PFSK-1 (cell line): ENCODE data around the gene FBXL7.

Source experiments
- FOXP2 ChIP-seq: optimal IDR thresholded peaks from 2 replicates; pipeline ENCODE3; 2011; ENCODE audit warnings: borderline replicate concordance, control low read depth, inconsistent platforms; ENCODE audit not compliant: insufficient read depth; ENCODE audit errors: extremely low read length, extremely low read depth
- POLR2AphosphoS5 ChIP-seq: IDR thresholded peaks from 2 replicates; pipeline ENCODE4 v1.6.1; 2012; ENCODE audit warnings: low read depth, mild to moderate bottlenecking, control low read depth, low read length, moderate library complexity
- SIN3A ChIP-seq: IDR thresholded peaks from 2 replicates; pipeline ENCODE4 v1.6.1; 2012; ENCODE audit warnings: mild to moderate bottlenecking, low read length, moderate library complexity, borderline replicate concordance; ENCODE audit not compliant: insufficient read depth
- TAF1 ChIP-seq: IDR thresholded peaks from 2 replicates; pipeline ENCODE4 v1.6.1; 2012; ENCODE audit warnings: low read length, control low read depth, borderline replicate concordance; ENCODE audit not compliant: insufficient read depth
- TF ChIP-seq, protein P1 (sequence below), 2 experiments: IDR thresholded peaks; 2 replicates each; pipeline versions ENCODE4 v1.6.1 to v1.8.0; 2011 to 2012; ENCODE audit warnings: low read depth in 2 of 2, low read length in 2 of 2, control low read depth in 1 of 2, inconsistent platforms in 1 of 2, mild to moderate bottlenecking in 1 of 2, moderate library complexity in 1 of 2; ENCODE audit not compliant: insufficient read depth in 1 of 2

The FBXL7 gene

DNA sequence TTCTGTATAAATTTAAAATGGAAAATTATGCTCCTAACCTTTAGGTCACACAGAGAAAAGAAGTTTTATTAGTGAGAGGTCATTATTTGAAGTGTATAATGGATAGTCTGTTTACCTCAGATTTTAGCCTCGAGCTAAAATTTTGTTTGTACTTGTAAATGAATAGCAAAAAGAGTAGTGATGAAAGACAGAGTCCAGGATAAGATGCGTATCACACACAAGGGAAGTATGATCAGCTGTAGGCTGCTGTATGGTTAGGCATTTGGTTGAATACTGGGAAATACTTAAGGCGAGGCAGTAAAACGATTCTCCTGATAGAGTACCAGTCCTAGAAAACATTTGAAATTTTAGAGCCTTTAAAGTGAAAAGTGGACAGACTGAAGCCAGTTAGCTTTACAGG lies 92.7 kb downstream of the FBXL7 start:
- TF ChIP-seq SIN3A (no peak), TAF1 (no peak), FOXP2 (no peak), POLR2AphosphoS5 (no peak)
- TF ChIP-seq, protein P1, sequence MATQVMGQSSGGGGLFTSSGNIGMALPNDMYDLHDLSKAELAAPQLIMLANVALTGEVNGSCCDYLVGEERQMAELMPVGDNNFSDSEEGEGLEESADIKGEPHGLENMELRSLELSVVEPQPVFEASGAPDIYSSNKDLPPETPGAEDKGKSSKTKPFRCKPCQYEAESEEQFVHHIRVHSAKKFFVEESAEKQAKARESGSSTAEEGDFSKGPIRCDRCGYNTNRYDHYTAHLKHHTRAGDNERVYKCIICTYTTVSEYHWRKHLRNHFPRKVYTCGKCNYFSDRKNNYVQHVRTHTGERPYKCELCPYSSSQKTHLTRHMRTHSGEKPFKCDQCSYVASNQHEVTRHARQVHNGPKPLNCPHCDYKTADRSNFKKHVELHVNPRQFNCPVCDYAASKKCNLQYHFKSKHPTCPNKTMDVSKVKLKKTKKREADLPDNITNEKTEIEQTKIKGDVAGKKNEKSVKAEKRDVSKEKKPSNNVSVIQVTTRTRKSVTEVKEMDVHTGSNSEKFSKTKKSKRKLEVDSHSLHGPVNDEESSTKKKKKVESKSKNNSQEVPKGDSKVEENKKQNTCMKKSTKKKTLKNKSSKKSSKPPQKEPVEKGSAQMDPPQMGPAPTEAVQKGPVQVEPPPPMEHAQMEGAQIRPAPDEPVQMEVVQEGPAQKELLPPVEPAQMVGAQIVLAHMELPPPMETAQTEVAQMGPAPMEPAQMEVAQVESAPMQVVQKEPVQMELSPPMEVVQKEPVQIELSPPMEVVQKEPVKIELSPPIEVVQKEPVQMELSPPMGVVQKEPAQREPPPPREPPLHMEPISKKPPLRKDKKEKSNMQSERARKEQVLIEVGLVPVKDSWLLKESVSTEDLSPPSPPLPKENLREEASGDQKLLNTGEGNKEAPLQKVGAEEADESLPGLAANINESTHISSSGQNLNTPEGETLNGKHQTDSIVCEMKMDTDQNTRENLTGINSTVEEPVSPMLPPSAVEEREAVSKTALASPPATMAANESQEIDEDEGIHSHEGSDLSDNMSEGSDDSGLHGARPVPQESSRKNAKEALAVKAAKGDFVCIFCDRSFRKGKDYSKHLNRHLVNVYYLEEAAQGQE (IDR thresholded peaks at IDR 0.05; ENCODE audit: insufficient read depth in 1 of 2, low read depth in 2 of 2, low read length in 2 of 2), result no peak

DNA sequence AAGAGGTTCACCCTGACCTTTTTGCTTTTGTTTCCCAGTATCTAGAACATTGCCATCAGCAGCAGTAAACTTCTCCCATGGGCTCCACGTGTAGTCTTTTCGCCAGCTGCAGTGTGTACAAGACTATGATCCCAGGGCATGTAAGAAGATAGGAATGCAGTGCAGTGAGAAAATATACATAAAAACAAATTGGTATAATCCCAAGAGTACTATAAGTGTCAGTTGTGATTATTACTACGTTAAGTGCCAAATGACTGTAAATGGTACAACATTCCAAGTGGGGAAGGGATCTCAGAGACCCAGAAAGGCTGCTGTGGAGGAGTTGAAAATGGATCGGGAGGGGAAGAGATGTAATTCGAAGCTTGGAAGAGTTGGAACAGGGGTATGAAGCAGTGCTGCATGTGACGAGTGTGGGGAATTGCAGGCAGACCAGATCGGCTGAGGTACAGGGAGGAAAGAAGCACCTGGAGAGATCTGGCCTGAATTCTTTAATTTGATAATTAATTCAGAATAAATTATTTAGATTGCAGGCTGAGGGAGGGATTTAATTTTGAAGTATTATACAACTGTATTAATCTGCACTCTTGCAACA lies 95.1 kb downstream of the FBXL7 start:
- no peak for TF ChIP-seq FOXP2
- TF ChIP-seq POLR2AphosphoS5, result no peak
- TF ChIP-seq TAF1, result no peak
- TF ChIP-seq, protein P1 (IDR thresholded peaks at IDR 0.05; ENCODE audit: insufficient read depth in 1 of 2, low read depth in 2 of 2, low read length in 2 of 2), result no peak
- no peak for TF ChIP-seq SIN3A

DNA sequence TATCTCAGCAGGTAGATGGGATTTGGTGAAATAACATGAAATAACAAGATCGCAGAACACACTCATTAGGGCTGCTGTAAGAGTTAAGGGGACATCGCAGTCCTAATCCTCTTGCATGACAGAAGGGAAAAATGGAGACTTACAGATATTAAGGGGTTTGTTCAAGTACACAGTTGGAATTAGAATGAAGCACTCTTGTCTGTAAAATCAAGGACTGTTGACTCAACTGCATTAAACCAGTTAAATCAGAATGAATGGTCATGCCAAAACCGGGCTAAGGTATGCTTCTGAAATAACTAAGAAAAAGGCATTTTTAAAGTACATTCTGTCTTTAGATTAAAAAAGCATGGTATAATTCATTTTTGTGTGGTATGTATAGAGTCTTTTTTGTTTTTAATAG lies 95.9 kb downstream of the FBXL7 start:
- TF ChIP-seq FOXP2 (no peak), SIN3A (no peak), POLR2AphosphoS5 (no peak), TAF1 (no peak)

DNA sequence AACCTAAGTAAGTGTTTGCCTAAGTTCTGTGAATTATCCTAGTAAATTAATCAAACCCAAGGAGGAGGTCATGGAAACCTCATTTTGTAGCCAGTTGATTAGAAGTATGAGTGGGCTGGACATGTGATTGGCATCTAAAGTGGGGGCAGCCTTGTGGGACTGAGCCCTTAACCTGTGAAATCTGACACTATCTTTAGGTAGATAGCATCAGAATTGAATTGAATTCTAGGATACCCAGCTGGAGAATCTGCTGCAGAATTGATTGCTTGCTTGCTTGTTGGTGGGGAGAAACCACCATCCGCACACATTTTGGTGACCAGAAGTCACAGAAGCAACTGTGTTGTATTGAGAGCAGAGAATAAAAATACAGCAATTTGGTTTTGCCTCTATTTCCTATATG lies 97.0 kb downstream of the FBXL7 start:
- TF ChIP-seq POLR2AphosphoS5 (no peak), FOXP2 (no peak), SIN3A (no peak), TAF1 (no peak)
- TF ChIP-seq, protein P1 (IDR thresholded peaks at IDR 0.05; ENCODE audit: insufficient read depth in 1 of 2, low read depth in 2 of 2, low read length in 2 of 2), result no peak

DNA sequence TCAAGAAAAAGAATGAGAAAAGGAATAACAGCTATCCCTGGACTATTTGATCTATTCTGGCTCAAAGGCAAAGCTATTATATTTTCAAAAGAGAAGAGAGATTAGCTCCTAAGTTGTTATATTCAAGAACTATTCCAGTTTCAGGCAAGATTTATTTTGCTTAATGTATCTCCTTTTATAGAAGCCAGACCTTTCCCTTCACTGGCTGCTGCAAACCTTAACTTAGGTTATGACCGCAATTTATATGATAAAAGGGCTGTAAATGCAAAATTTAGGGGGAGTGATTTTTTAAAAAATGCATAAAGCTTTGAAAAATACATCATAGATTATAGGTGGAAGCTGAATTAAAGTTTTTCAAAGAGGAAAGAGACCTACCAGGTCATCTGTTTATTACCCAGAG lies 97.8 kb downstream of the FBXL7 start:
- no peak for TF ChIP-seq POLR2AphosphoS5
- no peak for TF ChIP-seq SIN3A
- no peak for TF ChIP-seq FOXP2
- no peak for TF ChIP-seq TAF1
- TF ChIP-seq, protein P1 (IDR thresholded peaks at IDR 0.05; ENCODE audit: insufficient read depth in 1 of 2, low read depth in 2 of 2, low read length in 2 of 2), result no peak
